Stimulated activated CD4-positive, alpha-beta T cell treated with anti-CD3 and anti-CD28 coated beads, TNF-alpha, amount 100 ng/mL, for 48 hours (primary cell): Measurements from ENCODE around the gene ATP2B1.
"Not testable (repeated sequence)": the region's sequence is repeated elsewhere in the genome, so short reads cannot be mapped to it uniquely, and the experiment has no call there.

Experiments
- DNase-seq, 3 donors: peaks; one replicate each; pipeline ENCODE4 v3.0.0-alpha.2; 2020; ENCODE audit warnings: low read depth in 3 of 3

The ATP2B1 gene

DNA sequence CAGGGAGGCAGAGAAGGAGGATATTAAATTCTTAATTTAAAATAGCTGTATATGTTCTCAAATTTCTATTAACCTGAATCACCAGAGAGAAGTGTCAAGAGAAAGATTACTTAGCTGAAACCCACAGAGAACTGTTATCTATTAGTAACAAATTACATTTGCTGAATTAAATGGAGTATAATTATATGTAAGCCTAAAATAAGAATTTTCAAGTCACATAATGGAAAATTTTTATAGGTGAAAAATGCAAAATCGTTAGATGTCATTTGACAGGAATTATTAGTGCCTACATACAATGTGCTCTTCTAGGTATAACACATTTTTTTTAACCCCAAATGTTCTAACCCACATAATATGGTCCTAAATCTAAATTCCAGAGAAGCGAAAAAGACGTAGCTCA lies 4.1 kb upstream of the ATP2B1 start:
- DNase-seq, result no peak

DNA sequence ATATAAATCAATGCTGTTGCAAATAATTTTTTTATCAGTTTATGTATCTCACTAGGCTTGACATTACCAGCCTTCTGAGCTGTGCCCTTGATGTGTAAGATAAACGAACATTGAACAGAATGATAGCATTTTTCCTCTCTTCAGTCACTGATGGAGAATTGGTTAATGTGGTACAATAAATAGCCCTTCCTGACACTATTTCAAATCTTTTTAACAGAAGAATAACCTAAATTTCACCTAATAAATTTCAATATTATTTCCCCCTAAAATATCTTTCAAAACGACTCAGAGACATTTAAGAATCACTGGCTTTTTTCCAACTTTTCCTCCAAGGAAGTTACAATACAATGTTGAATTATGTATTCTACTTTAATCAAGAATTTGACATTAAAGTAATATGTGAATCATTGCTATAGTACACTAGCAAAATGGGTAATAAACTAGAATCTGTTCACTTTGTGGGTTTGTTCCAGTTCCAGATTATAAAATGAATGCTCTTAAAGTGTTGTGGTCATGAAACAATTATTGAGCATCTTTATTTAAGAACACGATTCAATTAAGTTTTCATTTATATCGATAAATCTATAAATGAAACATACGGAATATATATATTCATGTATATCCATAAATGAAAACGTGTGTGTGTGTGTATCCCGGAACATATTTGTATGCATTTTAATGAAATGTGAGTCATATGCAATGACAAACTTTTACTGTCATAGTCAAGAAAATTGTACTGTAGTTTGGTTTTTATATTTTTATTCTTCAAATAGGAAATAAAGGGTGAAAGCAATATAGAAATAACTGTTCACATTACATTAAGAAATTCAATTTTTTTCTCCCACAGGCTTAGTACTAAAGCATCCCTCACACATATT lies 2.5 kb upstream of the ATP2B1 start:
- no peak for DNase-seq

DNA sequence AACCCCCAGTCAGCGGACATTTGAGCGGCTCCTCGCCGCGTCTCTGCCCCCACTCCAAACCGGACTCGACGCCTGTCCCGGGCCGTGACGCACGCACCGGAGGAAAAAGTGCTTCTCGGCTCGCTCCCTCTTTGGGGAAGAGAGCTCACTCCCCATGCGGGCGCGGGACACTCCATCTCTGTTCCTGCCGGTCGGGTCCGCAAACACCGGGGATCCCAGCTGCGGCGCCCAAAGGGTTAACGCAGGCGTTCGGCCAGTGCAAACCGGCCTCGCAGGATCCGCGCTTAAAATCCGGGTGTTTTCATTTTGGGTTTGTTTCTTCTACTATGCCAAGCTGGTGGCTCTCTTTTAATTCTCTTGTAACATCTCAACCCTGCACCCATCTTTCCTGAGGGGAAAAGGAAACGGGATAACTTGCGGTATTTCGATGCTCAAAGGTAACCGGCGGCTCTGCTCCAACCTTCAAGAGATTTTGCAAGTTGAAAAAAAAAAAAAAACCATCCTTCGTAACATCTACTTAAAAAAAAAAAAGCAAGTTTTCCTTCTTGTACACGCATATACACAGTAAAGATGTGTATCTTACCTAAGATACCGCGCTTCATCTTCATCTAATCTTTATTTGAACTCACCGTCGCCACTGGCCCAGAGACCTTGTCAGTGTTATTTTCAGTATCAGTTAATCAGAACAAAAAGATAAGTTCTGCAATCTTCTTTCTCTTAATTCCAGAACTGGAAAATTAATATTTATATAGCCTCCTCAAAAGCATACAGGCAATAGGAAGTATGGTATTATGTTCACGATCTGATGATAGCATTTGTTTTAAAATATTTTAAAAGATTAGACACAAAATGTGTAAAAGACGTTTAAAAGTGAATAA lies 1.6 kb upstream of the ATP2B1 start:
- DNase-seq, result peak in 1 of 3 donors; percentile 20

DNA sequence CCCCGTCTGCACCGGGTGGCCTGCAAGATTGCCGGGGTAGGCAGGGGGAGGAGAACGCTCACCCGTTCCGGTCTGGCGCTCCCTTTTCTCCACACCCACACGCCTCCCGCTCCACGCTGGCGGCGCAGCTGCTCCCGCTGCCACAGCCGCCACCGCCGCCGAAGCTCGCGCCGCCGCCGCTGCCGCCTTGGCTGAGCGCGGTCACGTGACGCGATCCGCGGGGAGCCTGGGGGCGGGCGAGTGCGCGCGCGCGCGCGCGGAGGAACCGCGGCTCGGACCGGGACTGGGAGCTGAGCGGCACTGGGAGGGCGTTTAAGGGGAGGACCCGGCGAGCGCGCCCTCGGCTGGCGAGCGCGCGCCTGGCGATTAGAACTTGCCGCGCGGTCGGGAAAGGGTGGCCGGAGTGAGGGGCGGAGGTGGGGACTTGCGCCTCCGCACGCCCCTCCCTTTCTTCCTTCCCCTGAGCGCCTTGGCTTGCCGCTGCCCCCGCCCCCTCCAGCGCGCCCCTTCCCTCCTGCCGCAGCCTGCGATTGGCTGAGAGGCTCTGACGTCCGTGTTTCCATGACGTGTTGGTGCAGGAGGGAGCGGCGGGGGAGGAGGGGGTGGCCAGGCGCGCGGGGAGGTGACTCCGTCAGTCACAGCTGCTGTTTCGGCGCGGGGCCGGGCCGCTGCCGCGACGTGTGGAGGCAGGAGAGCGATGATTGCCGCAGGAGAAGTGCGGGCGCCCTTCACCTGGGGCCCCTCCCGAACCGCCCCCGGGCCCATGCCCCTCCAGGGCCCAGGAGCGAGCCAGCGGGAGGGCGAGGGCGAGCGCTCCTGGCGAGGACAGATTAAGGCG lies 738 bp upstream of the ATP2B1 start:
- peak; percentile 96 to 98 (median 96) for DNase-seq

- DNase-seq, result peak; percentile 15 to 30 (median 16)
These were observed 704 bp downstream of the ATP2B1 start for GRCh38 chr12:89707703-89708564.

- DNase-seq, result no peak
These were observed 1.5 kb downstream of the ATP2B1 start for GRCh38 chr12:89706986-89707702.

DNA sequence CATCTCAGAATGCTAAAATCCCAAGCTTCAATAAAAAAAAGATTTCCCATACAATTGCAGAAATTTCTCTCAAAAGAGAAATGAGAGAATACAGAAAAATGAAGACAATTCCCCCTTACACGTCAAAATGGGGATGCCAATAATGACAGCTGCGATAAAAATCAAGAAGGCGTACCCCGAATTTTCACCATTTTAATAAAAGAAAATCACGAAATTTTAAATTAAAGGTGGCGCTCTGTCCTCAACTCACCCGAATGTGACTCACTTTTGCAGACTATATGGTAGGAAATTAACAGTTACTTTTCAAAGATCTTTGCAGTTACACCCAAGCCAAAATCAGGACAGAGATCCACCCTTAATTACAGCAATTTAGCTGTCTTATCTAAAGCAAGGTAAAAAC lies 2.1 kb downstream of the ATP2B1 start:
- no peak for DNase-seq

GRCh38 chr12:89704457-89704856 lies 4.2 kb downstream of the ATP2B1 start:
- DNase-seq, result no peak

GRCh38 chr12:89703768-89704167 lies 4.9 kb downstream of the ATP2B1 start:
- DNase-seq, result no peak

DNA sequence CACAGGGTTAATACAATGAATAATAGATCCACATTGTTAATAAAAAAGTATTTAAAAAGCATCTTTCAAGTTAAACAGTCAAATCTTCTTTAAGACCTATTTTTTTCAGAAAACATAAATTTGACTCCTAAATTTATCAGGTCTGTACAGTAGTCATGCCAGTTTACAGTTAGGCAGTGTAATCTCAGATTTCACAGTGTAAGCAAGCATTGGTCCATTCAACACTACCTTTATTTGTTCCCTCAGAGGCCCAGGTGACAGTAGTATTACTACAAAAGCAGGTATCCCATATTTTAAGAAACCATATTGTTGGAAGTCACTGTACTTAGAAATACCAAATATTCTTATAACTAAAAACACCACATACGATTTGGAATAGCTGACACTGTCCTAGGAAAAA lies 6.1 kb downstream of the ATP2B1 start:
- no peak for DNase-seq

- DNase-seq, result no peak
These were observed 6.9 kb downstream of the ATP2B1 start for GRCh38 chr12:89701606-89702206.

DNA sequence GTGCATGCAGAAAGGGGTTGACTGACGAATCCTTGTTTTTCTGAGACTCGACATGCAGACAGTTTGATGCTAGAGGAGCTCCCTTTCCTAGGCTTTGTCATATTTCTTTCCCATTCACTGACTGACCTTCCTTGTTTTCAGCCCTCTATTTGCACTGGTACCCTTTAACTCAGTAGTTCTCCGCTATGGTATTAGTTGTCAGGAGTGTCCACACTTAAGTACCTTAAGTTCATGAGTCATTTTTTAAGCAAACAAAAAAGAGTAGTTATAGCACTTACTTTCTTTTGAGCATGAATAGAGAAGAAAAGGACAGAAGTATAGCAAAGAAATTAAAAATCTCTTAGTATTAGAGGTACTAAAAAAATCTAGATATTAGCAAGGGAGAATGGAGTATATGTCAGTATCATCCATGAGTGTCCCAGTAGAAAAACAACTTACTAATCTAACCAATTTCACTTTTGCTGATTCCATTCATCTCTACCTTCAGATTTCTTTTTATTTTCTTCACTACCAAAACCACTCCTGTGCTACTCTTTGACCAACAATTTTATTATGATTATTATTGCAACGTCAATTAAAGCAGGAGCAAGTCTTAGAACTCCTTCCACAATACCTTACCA lies 8.3 kb downstream of the ATP2B1 start:
- DNase-seq, result no peak

- DNase-seq, result no peak
These were observed 10.0 kb downstream of the ATP2B1 start for GRCh38 chr12:89698607-89699006.

GRCh38 chr12:89697728-89698127 lies 10.9 kb downstream of the ATP2B1 start:
- DNase-seq, result not testable (repeated sequence)

DNA sequence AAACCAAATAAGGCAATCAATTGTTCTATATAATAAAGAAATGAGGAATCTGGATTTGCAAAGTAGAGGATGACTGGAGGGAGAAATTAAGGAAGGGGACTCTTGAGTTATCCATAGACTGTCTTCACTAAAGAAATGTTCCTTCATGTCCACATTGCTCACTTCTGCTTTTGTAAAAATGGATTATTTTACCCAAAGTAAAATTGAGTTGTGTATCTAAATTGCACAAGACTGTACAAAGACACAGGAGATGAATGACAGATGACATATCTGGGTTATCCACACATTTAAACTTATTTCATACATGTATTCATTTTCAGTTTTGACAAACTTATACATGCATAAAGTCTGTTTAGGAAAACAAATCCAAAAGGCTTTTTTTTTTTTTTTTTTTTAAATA lies 11.3 kb downstream of the ATP2B1 start:
- no peak for DNase-seq

GRCh38 chr12:89695830-89696229 lies 12.8 kb downstream of the ATP2B1 start:
- no peak for DNase-seq

DNA sequence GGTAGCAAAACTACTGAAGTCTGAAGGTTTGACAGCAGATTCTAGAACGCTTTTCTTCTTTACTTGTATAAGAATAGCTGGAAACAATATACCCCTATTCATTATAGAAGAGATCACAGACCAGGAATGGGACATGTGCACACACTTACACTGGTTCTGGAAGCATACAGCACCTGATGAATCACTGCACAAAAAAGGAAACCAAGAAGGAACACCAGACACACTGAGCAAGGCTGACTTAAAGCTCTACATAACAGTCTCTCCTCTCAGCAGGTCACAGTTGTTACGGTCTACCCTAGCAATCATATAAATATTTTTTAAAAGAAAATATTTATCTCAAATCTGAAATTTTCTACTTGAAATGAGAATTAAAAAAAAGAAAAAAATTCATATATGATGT lies 13.5 kb downstream of the ATP2B1 start:
- DNase-seq, result no peak

DNA sequence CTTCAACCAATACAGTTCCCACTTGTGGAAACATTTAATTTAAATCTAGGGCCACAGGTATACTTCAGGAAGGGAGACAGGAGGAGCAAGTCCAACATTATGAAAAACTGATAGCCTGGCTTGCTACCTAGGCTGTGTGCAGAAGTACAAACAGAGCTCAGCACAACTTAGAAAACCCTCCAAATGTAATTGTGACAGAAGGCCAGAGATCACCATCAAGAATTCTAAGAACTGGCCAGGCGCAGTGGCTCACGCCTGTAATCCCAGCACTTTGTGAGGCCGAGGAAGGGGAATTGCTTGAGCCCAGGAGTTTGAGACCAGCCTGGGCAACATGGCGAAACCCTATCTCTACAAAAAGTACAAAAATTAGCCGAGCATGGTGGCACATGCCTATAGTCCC lies 14.1 kb downstream of the ATP2B1 start:
- DNase-seq, result no peak

DNA sequence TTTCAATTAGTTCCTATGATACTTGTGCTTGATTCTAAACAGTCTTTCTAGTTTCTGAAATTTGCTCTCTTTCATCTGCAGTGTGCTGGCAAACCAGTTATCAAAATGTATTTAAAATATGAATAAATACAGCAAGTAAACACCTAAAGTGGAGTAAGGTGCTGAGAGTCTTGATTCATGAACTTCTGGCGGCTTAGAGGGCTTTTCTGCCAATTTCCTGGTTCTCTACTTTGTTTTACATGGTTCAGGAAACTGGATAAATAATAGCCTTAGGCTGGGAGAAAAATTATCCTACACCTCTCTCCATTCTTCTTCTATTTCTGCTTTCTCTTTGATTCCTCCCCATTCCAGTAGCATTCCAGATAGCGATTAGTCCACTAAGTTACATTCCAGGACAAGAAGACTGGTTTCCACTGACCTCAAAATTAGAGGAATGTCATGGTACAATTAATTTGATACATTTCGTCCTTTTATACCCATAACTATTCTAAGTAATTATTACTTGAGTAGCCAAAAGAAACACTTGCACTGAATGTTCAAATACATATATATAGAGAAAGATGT lies 14.9 kb downstream of the ATP2B1 start:
- DNase-seq, result no peak
